K562 (cell line): ENCODE data around the gene ZDHHC14. TPM values are rescaled to one million over a fixed set of nuclear protein-coding genes. Genes with fewer than 3 reads are reported as not detected.
A peak's percentile ranks its signal among the peaks of the same experiment; 100 is the strongest.

Experiments used
- BHLHE40 ChIP-seq: IDR thresholded peaks from 2 replicates; pipeline ENCODE4 v1.6.1; 2011; ENCODE audit warnings: low read length, improper control_type of control experiment
- EHMT2 ChIP-seq: fragments of 450-650 bp; IDR thresholded peaks from 2 replicates; pipeline ENCODE4 v1.6.1; 2018; ENCODE audit warnings: antibody characterized with exemption
- GATAD2A ChIP-seq: fragments of 450-650 bp; IDR thresholded peaks from 2 replicates; pipeline ENCODE4 v1.6.1; 2017
- JUND ChIP-seq, 2 experiments: IDR thresholded peaks; 2 replicates in 1 of 2; 3 replicates in 1 of 2; pipeline ENCODE4 v1.6.1; 2011; ENCODE audit warnings: borderline replicate concordance in 2 of 2, low read depth in 2 of 2, low read length in 2 of 2, improper control_type of control experiment in 1 of 2, missing biosample characterization in 1 of 2, missing genetic modification characterization in 1 of 2, missing genetic modification reagents in 1 of 2
- KLF1 ChIP-seq: fragments of 450-650 bp; IDR thresholded peaks from 2 replicates; pipeline ENCODE4 v1.6.1; 2016; ENCODE audit warnings: missing genetic modification characterization, missing compliant biosample characterization
- LARP7 ChIP-seq: fragments of 450-650 bp; IDR thresholded peaks from 2 replicates; pipeline ENCODE4 v1.6.1; 2016
- MCM5 ChIP-seq: fragments of 450-650 bp; IDR thresholded peaks from 2 replicates; pipeline ENCODE4 v1.6.1; 2016; ENCODE audit warnings: low read depth
- MIER1 ChIP-seq: fragments of 450-650 bp; IDR thresholded peaks from 2 replicates; pipeline ENCODE4 v1.6.1; 2016; ENCODE audit warnings: antibody characterized with exemption, mild to moderate bottlenecking, low read depth
- MYC ChIP-seq, 2 experiments: fragments of 250-450 bp in 1 of 2; sonication (Bioruptor Pico) in 1 of 2; IDR thresholded peaks; 2 replicates each; pipeline versions ENCODE4 v1.5.1 to v1.6.1; 2012 to 2021; ENCODE audit warnings: low read depth in 2 of 2, borderline replicate concordance in 1 of 2, improper control_type of control experiment in 1 of 2, low read length in 1 of 2, mild to moderate bottlenecking in 1 of 2, moderate library complexity in 1 of 2
- NFIX ChIP-seq: fragments of 250-450 bp; sonication (Bioruptor Pico); IDR thresholded peaks from 2 replicates; pipeline ENCODE4 v1.4.0; 2020; ENCODE audit warnings: low read depth, mild to moderate bottlenecking, moderate library complexity
- RAD51 ChIP-seq: fragments of 450-650 bp; IDR thresholded peaks from 2 replicates; pipeline ENCODE4 v1.7.1; 2016; ENCODE audit warnings: low read depth, mild to moderate bottlenecking, borderline replicate concordance
- SP1 ChIP-seq: sonication (generic); formaldehyde crosslinking; IDR thresholded peaks from 2 replicates; pipeline ENCODE4 v1.8.1; 2022; ENCODE audit warnings: mild to moderate bottlenecking, missing genetic modification reagents
- TEAD2 ChIP-seq: fragments of 450-650 bp; IDR thresholded peaks from 2 replicates; pipeline ENCODE4 v1.6.1; 2016; ENCODE audit warnings: missing genetic modification characterization, control low read depth, missing compliant biosample characterization
- TGIF2 ChIP-seq: sonication (generic); formaldehyde crosslinking; IDR thresholded peaks from 2 replicates; pipeline ENCODE4 v1.8.1; 2022; ENCODE audit warnings: mild to moderate bottlenecking, missing genetic modification reagents, moderate library complexity
- ZNF3 ChIP-seq: fragments of 250-450 bp; sonication (Bioruptor Pico); IDR thresholded peaks from 2 replicates; pipeline ENCODE4 v1.5.0; 2021; ENCODE audit warnings: mild to moderate bottlenecking, moderate library complexity
- polyA plus RNA-seq, 8 experiments: library from polyadenylated mRNA; depleted of rRNA in 4 of 8; stranded (reverse) in 5 of 8; unstranded in 3 of 8; fragments of >200 nt; fragmentation: Nextera tagmentation in 2 of 8; fragmentation: Illumina TruSeq in 1 of 8; extraction: Ambion mirVana in 2 of 8; extraction: Trizol in 1 of 8; gene quantifications; 2 replicates each; pipeline versions ENCODE4 v1.2.1 to v1.2.3, GENCODE V29; 2011 to 2014; ENCODE audit warnings: inconsistent platforms in 1 of 8, missing spikeins in 1 of 8
- total RNA-seq, 7 experiments: library from RNA; depleted of rRNA in 6 of 7; stranded (reverse); fragments of >200 nt in 6 of 7; fragmentation: Illumina TruSeq in 2 of 7; extraction: Trizol in 2 of 7; gene quantifications; 2 replicates each; pipeline versions ENCODE4 v1.2.1 to v1.2.3, GENCODE V29; 2011 to 2021; ENCODE audit warnings: low replicate concordance in 1 of 7
- TF ChIP-seq, protein P1 (sequence below): fragments of 250-450 bp; sonication (Bioruptor Pico); IDR thresholded peaks from 2 replicates; pipeline ENCODE4 v1.5.0; 2022; ENCODE audit warnings: mild to moderate bottlenecking
- TF ChIP-seq, protein P2 (sequence below), 2 experiments: fragments of 450-650 bp; IDR thresholded peaks; 2 replicates each; pipeline ENCODE4 v1.6.1; 2016
- TF ChIP-seq, protein P3 (sequence below): fragments of 450-650 bp; IDR thresholded peaks from 2 replicates; pipeline ENCODE4 v1.6.1; 2016; ENCODE audit warnings: antibody characterized with exemption
- TF ChIP-seq, protein P4 (sequence below), 2 experiments: IDR thresholded peaks in 1 of 2; conservative IDR thresholded peaks in 1 of 2; 2 replicates each; pipeline ENCODE4 v1.6.1; 2016; ENCODE audit warnings: low read depth in 2 of 2, mild to moderate bottlenecking in 1 of 2, missing compliant biosample characterization in 1 of 2, missing genetic modification characterization in 1 of 2, moderate library complexity in 1 of 2

ZDHHC14 gene
- total and polyA plus RNA-seq, 9 of the 15 experiments (the other 6 are each of a cell fraction or from before 2014, with no cell fraction given) = 0.92 to 23.1 (median 13.8) TPM

DNA sequence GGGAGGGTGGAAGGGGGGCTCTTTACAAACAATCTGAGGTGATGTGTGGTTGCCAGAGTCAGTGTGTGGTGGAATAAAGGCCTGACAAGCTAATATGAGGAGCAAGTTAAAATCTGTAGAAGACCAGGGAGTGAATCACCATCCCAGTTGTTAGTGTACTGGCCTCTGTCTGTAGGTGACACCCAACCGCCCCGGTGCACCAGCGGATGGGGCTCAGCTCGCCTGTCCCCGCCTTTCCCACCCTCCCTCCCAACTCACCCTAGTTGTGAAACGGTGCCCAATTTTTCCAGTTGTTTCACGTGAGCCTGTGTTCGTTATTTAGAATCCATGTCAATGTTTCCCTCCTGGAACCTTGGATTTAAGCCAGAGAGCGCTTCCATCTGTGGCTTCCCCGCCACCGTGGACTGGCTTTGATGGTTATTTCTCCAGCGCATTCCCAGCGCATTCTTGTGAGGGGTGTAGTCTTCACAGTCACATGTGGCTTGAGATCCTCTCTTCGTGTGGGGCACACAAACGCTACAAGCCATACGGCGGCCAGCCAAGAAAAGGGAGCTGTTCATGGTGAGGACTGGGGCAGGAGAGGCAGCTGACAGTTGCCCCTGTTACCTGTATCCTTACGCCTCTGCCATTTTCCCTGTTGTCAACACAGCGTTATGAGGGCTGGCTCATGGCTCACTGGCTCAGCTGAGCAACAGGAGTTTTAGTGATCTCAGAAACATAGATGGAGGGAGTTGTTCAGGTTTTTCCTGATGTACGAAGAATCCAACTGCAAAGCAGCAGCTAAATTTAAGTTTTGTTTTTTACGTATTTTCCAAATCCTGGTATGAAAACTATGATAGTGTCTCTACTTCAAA is 137.6 kb downstream of the ZDHHC14 start (continued):
- TF ChIP-seq, protein P1, sequence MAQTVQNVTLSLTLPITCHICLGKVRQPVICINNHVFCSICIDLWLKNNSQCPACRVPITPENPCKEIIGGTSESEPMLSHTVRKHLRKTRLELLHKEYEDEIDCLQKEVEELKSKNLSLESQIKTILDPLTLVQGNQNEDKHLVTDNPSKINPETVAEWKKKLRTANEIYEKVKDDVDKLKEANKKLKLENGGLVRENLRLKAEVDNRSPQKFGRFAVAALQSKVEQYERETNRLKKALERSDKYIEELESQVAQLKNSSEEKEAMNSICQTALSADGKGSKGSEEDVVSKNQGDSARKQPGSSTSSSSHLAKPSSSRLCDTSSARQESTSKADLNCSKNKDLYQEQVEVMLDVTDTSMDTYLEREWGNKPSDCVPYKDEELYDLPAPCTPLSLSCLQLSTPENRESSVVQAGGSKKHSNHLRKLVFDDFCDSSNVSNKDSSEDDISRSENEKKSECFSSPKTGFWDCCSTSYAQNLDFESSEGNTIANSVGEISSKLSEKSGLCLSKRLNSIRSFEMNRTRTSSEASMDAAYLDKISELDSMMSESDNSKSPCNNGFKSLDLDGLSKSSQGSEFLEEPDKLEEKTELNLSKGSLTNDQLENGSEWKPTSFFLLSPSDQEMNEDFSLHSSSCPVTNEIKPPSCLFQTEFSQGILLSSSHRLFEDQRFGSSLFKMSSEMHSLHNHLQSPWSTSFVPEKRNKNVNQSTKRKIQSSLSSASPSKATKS = no peak
- peak; percentile 99 for TF ChIP-seq KLF1 (tag)
- TF ChIP-seq BHLHE40 = peak; percentile 62; the same call in 1 of the 2 replicates
- TF ChIP-seq RAD51 = peak; percentile 34; the same call in 1 of the 2 replicates
- TF ChIP-seq MYC (IDR thresholded peaks at IDR 0.05; ENCODE audit: low read depth, low read length) = peak; percentile 54
- TF ChIP-seq MYC (CRISPR knock-in tag; IDR thresholded peaks at IDR 0.05; ENCODE audit: borderline replicate concordance, low read depth) = peak; percentile 65; the same call in 1 of the 2 replicates
- TF ChIP-seq SP1 (CRISPR knock-in tag) = peak; percentile 54; the same call in 1 of the 2 replicates
- TF ChIP-seq, protein P2, sequence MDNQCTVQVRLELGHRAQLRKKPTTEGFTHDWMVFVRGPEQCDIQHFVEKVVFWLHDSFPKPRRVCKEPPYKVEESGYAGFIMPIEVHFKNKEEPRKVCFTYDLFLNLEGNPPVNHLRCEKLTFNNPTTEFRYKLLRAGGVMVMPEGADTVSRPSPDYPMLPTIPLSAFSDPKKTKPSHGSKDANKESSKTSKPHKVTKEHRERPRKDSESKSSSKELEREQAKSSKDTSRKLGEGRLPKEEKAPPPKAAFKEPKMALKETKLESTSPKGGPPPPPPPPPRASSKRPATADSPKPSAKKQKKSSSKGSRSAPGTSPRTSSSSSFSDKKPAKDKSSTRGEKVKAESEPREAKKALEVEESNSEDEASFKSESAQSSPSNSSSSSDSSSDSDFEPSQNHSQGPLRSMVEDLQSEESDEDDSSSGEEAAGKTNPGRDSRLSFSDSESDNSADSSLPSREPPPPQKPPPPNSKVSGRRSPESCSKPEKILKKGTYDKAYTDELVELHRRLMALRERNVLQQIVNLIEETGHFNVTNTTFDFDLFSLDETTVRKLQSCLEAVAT (IDR thresholded peaks at IDR 0.05) = peak; percentile 2 to 99; a peak in 2 of 4 replicates
- 0 out of 2 replicates have a peak, but pooled peaks have one; percentile 25 for TF ChIP-seq MIER1
- TF ChIP-seq, protein P3, sequence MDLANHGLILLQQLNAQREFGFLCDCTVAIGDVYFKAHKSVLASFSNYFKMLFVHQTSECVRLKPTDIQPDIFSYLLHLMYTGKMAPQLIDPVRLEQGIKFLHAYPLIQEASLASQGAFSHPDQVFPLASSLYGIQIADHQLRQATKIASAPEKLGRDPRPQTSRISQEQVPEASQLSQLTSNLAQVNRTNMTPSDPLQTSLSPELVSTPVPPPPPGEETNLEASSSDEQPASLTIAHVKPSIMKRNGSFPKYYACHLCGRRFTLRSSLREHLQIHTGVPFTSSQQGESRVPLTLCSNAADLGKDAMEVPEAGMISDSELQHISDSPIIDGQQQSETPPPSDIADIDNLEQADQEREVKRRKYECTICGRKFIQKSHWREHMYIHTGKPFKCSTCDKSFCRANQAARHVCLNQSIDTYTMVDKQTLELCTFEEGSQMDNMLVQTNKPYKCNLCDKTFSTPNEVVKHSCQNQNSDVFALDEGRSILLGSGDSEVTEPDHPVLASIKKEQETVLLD = no peak
- TF ChIP-seq TGIF2 (CRISPR knock-in tag) = no peak
- 0 out of 2 replicates have a peak, but pooled peaks have one; percentile 44 for TF ChIP-seq EHMT2
- TF ChIP-seq NFIX (CRISPR knock-in tag) = no peak
- TF ChIP-seq ZNF3 (CRISPR knock-in tag) = no peak
- 0 out of 2 replicates have a peak, but pooled peaks have one; percentile 30 for TF ChIP-seq JUND (IDR thresholded peaks at IDR 0.05; ENCODE audit: borderline replicate concordance, low read depth, low read length)
- no peak for TF ChIP-seq JUND (tag; IDR thresholded peaks at IDR 0.05; ENCODE audit: borderline replicate concordance, low read depth, low read length)
- TF ChIP-seq TEAD2 (tag) = peak; percentile 95
- no peak for TF ChIP-seq GATAD2A
- no peak for TF ChIP-seq LARP7
- TF ChIP-seq MCM5 = no peak
- TF ChIP-seq, protein P4, sequence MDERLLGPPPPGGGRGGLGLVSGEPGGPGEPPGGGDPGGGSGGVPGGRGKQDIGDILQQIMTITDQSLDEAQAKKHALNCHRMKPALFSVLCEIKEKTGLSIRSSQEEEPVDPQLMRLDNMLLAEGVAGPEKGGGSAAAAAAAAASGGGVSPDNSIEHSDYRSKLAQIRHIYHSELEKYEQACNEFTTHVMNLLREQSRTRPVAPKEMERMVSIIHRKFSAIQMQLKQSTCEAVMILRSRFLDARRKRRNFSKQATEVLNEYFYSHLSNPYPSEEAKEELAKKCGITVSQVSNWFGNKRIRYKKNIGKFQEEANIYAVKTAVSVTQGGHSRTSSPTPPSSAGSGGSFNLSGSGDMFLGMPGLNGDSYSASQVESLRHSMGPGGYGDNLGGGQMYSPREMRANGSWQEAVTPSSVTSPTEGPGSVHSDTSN (CRISPR knock-in tag; IDR thresholded peaks at IDR 0.05; ENCODE audit: low read depth) = no peak
- TF ChIP-seq, protein P4 (tag; conservative IDR thresholded peaks at IDR 0.05; ENCODE audit: low read depth) = 0 out of 2 replicates have a peak, but pooled peaks have one; percentile 20
